Activated B cell treated with CpG ODN at 0.5 μM for 24 hours (primary cell): ENCODE results near the gene DCST1. TPM values are rescaled to one million over a fixed set of nuclear protein-coding genes. Genes with fewer than 3 reads are reported as not detected.

Experiments
- ATAC-seq: fragments of 200-7000 bp; cut with Tn5 transposase; one replicate; pipeline ENCODE4 v1.10.0; 2021; ENCODE audit warnings: low read depth, mild to moderate bottlenecking, moderate library complexity
- CTCF ChIA-PET: fragments of 350-600 bp; sonication (Branson Sonifier 250); formaldehyde crosslinking; loops from one replicate; lab custom pipeline; 2021; ENCODE audit warnings: antibody characterized with exemption; lab: Charles Lee
- POLR2A ChIA-PET: fragments of 350-600 bp; sonication (Branson Sonifier 250); formaldehyde crosslinking; loops from one replicate; lab custom pipeline; 2021; ENCODE audit warnings: antibody characterized with exemption; lab: Charles Lee
- DNase-seq: peaks from one replicate; pipeline ENCODE4 v3.0.0; 2022
- H3K27ac Mint-ChIP-seq: one replicate; pipeline ENCODE4 v1.8.0; 2020; ENCODE audit warnings: mixed read lengths
- H3K27me3 Mint-ChIP-seq: one replicate; pipeline ENCODE4 v1.8.0; 2021; ENCODE audit warnings: mixed read lengths
- H3K36me3 Mint-ChIP-seq: one replicate; pipeline ENCODE4 v1.8.0; 2021; ENCODE audit warnings: low read depth, mixed read lengths
- H3K4me1 Mint-ChIP-seq: one replicate; pipeline ENCODE4 v1.8.0; 2021; ENCODE audit warnings: mixed read lengths
- H3K4me3 Mint-ChIP-seq: one replicate; pipeline ENCODE4 v1.8.0; 2020; ENCODE audit warnings: mild to moderate bottlenecking, mixed read lengths
- H3K9me3 Mint-ChIP-seq: one replicate; pipeline ENCODE4 v1.8.0; 2020; ENCODE audit warnings: mixed read lengths
- intact Hi-C: fragments of 100-400 bp; cut with micrococcal nuclease; formaldehyde crosslinking; loops from one replicate; pipeline ENCODE4 v1.15.1; 2024
- total RNA-seq: library from RNA; stranded (reverse); gene quantifications from 2 replicates; pipeline ENCODE4 v1.2.3, GENCODE V29; 2022
- TF ChIP-seq, protein P1 (sequence below): fragments of 200-600 bp; IDR thresholded peaks from one replicate; pipeline ENCODE4 v1.8.0; 2022; ENCODE audit warnings: antibody characterized with exemption, mild to moderate bottlenecking

Gene DCST1
- total RNA-seq, 1 donor from 2014 or later = not detected

DNA sequence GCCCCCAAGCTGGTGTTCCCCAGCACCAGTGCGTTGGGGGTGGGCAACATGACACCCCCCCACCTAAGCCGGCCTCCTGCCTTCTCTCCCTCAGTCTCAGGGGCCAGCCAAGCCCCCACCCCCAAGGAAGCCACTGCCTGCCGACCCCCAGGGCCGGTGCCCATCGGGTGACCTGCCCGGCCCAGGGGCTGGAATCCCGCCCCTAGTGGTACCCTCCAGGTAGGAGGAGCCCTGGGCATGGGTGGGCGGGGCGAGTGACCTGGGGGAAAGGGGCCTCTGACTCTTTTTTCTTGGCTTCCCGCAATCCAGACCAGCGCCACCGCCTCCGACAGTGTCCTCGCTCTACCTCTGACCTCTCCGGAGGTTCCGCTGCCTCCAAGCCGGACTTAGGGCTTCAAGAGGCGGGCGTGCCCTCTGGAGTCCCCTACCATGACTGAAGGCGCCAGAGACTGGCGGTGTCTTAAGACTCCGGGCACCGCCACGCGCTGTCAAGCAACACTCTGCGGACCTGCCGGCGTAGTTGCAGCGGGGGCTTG is 28.6 kb downstream of the DCST1 start:
- peaks cover 14% of the 10 kb centered on the region for H3K36me3 Mint-ChIP-seq
- H3K4me3 Mint-ChIP-seq = peak overlapping the region; percentile 83
- no peaks in the 10 kb centered on the region for H3K9me3 Mint-ChIP-seq

DNA sequence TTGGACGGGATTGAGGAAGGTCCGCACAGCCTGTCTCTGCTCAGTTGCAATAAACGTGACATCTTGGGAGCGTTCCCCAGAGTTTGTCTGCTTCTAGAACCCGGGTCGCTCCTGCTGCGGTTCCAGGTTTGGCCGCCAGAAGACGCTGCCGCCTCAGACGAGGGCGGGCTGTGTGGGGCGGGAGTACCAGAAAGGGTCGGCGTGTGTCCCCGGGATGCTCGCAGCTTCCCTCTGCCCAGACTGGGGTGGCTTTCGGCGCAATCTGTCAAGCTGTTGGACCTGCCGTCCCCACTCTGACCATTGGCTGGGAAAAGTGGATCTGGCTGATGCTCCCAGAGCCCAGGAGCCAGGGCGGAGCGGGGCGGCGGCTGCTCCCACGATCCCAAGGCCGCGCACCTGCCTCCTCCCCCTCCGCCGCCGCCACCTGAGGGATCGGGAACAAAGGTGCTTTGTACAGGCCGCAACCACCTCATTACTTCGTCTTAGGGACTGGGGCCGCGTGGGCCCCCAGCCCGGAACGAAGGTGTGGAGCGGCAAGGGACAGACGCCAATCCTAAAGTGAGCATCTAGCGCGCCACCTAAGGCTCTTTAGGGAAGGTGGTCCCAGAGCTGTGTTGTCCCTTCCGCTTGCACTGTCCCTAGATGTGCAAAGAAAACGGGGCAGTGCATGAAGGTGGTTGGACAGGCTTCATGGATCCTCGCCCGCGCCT is 29.2 kb downstream of the DCST1 start:
- intact Hi-C loops = loop anchor here (1.0 to 5.0 kb wide), 6 partner anchors 8 to 736 kb away; partner anchors contain the start of genes ADAR, ATP8B2 and ZBTB7B
- Mint-ChIP-seq H3K27me3 (no peaks in the 10 kb centered on the region), H3K36me3 (peaks cover 13% of the 10 kb centered on the region), H3K27ac (peak overlapping the region; percentile 67), H3K4me1 (peaks cover 50% of the 10 kb centered on the region), H3K4me3 (peak overlapping the region; percentile 83), H3K9me3 (no peaks in the 10 kb centered on the region)
- ATAC-seq (peak; percentile 35), DNase-seq (peak; percentile 74)
- TF ChIP-seq, protein P1, sequence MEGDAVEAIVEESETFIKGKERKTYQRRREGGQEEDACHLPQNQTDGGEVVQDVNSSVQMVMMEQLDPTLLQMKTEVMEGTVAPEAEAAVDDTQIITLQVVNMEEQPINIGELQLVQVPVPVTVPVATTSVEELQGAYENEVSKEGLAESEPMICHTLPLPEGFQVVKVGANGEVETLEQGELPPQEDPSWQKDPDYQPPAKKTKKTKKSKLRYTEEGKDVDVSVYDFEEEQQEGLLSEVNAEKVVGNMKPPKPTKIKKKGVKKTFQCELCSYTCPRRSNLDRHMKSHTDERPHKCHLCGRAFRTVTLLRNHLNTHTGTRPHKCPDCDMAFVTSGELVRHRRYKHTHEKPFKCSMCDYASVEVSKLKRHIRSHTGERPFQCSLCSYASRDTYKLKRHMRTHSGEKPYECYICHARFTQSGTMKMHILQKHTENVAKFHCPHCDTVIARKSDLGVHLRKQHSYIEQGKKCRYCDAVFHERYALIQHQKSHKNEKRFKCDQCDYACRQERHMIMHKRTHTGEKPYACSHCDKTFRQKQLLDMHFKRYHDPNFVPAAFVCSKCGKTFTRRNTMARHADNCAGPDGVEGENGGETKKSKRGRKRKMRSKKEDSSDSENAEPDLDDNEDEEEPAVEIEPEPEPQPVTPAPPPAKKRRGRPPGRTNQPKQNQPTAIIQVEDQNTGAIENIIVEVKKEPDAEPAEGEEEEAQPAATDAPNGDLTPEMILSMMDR = peak; percentile 39
- ChIA-PET POLR2A (interaction anchor here (1.0 to 4.4 kb wide), 10 partner anchors 10 to 126 kb away, joined by 3 to 54 read pairs (median 4); partner anchors contain the start of genes EFNA3 and PMVK), CTCF (interaction anchor here (1.1 to 9.2 kb wide), 6 partner anchors 8 to 104 kb away, joined by 3 to 101 read pairs (median 24); partner anchors contain the start of gene ADAM15)

More for the DNA sequence above, 28.6 kb downstream of the DCST1 start:
- DNase-seq (no peak), ATAC-seq (no peak)
- Mint-ChIP-seq H3K27ac (no peak overlapping the region), H3K4me1 (peaks cover 48% of the 10 kb centered on the region), H3K27me3 (no peaks in the 10 kb centered on the region)
- intact Hi-C loops = loop anchor here (2.0 to 5.0 kb wide), 3 partner anchors 59 to 735 kb away; partner anchors contain the start of genes ADAR, ATP8B2 and ZBTB7B
- ChIA-PET CTCF (interaction anchor here (0.5 to 9.2 kb wide), 29 partner anchors 8 to 583 kb away, joined by 3 to 101 read pairs (median 4); partner anchors contain the start of genes ADAM15, EFNA3, FLAD1 and KRTCAP2), POLR2A (interaction anchor here (0.5 to 4.4 kb wide), 16 partner anchors 8 to 211 kb away, joined by 3 to 54 read pairs (median 4); partner anchors contain the start of genes ADAM15, CKS1B, CLK2 and EFNA3)
- TF ChIP-seq, protein P1 = no peak

DNA sequence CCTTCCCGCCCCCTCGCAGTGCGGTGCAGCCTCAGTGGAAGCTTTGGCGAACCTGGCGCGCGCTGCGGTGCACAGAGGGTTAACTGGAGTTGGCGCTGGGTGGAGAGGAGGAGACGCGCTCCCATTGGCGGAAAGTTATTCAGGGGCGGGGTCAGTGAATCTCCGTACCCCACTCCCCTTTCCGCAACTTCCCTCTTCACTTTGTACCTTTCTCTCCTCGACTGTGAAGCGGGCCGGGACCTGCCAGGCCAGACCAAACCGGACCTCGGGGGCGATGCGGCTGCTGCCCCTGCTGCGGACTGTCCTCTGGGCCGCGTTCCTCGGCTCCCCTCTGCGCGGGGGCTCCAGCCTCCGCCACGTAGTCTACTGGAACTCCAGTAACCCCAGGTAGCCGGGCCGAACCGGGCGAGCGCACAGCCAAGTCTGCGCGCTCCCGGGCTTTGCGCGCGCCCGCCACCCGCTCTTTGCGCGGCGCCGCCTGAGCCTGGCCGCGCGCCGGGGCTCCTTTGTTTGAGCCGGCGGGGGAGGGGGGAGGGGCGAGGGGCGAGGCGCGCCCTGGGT is 30.0 kb downstream of the DCST1 start, which contains the start of gene EFNA4:
TSS of gene EFNA4 (plus strand) at position 191 of the 561 bp plus-strand sequence. CDS start at position 275, 84 bp downstream.
- H3K27me3 Mint-ChIP-seq = no peaks in the 10 kb centered on the region
- H3K36me3 Mint-ChIP-seq = peaks cover 15% of the 10 kb centered on the region
- ChIA-PET CTCF (interaction anchor here (1.1 to 9.2 kb wide), 6 partner anchors 12 to 104 kb away, joined by 3 to 101 read pairs (median 21); partner anchors contain the start of gene ADAM15), POLR2A (interaction anchor here (1.0 to 4.4 kb wide), 8 partner anchors 9 to 127 kb away, joined by 3 to 54 read pairs (median 4); partner anchors contain the start of gene PMVK)
- peak; percentile 83 for ATAC-seq
- H3K9me3 Mint-ChIP-seq = no peaks in the 10 kb centered on the region
- peak within 1 kb of the TSS; percentile 67 for H3K27ac Mint-ChIP-seq
- H3K4me3 Mint-ChIP-seq = peak within 1 kb of the TSS; percentile 83
- TF ChIP-seq, protein P1 = no peak
- H3K4me1 Mint-ChIP-seq = peaks cover 50% of the 10 kb centered on the region
- DNase-seq = peak; percentile 73
- intact Hi-C loops = loop anchor here (1.0 to 5.0 kb wide), 6 partner anchors 8 to 736 kb away; partner anchors contain the start of genes ADAR, ATP8B2 and ZBTB7B

DNA sequence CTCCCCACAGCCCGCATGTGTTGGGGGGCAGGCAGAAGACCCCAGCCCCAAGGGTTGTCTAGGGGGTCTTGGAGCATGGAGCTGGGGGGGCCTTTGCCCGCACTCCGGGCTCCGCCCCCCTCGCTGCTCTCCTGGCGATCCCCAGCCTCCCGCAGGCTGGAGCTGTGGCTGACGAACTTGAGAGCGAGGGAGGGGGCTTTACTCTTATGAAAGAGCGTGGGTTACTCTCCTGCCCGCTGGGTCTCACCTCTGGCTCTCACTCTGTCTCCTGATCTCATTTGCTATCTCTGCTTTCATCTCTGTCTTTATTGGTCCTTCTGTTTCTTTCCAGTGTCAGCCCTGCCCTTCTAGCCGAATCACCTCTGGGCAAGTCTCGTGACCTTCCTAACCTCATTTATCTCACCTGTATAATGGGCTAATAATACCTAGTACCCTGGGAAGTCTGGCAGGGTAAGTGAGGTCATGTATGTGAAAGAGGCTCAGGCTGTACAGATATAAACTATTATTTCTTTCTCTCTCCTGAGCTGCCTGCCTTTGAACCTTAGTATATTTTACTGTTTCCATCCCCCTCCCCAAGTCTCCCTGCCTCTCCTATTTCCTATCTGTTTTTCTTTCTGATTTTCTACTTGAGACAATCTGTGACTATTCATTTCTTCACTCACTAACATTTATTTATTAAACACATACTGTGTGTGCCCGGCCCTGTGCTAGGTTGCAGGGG is 30.6 kb downstream of the DCST1 start:
- H3K4me3 Mint-ChIP-seq = peak overlapping the region; percentile 83
- POLR2A ChIA-PET = interaction anchor here (1.0 to 4.4 kb wide), 9 partner anchors 8 to 128 kb away, joined by 3 to 54 read pairs (median 4); partner anchors contain the start of genes EFNA3 and PMVK
- H3K27ac Mint-ChIP-seq = peak overlapping the region; percentile 20
- CTCF ChIA-PET = interaction anchor here (0.9 to 9.2 kb wide), 5 partner anchors 17 to 108 kb away, joined by 3 to 101 read pairs (median 5); partner anchors contain the start of gene KRTCAP2
- no peak for DNase-seq
- no peak for ATAC-seq
- H3K36me3 Mint-ChIP-seq = peaks cover 20% of the 10 kb centered on the region
- TF ChIP-seq, protein P1 = no peak
- intact Hi-C loops = loop anchor here (5.0 kb wide), 2 partner anchors 457 to 737 kb away; partner anchors contain the start of genes ADAR and ATP8B2
- no peaks in the 10 kb centered on the region for H3K27me3 Mint-ChIP-seq
- no peaks in the 10 kb centered on the region for H3K9me3 Mint-ChIP-seq
- peaks cover 52% of the 10 kb centered on the region for H3K4me1 Mint-ChIP-seq
